BLaER1 treated with 17β-estradiol and CSF1 and Interleukin-3, amounts not matched to agents 10 nM and 100 nM (cell line): ENCODE results near the gene CDH15.
A peak's percentile ranks its signal among the peaks of the same experiment; 100 is the strongest.

Source experiments
- H3K27ac ChIP-seq, 11 experiments: shearing (Covaris generic); formaldehyde crosslinking; 2 replicates each; pipeline ENCODE4 v1.8.1; 2022
- H3K27me3 ChIP-seq, 11 experiments: shearing (Covaris generic); formaldehyde crosslinking; 2 replicates each; pipeline ENCODE4 v1.8.1; 2022
- H3K36me3 ChIP-seq, 11 experiments: shearing (Covaris generic); formaldehyde crosslinking; 2 replicates each; pipeline ENCODE4 v1.8.1; 2022
- H3K4me1 ChIP-seq, 10 experiments: shearing (Covaris generic); formaldehyde crosslinking; 2 replicates each; pipeline ENCODE4 v1.8.1; 2022
- H3K4me2 ChIP-seq, 11 experiments: shearing (Covaris generic); formaldehyde crosslinking; 2 replicates each; pipeline ENCODE4 v1.8.1; 2022
- H3K4me3 ChIP-seq, 10 experiments: shearing (Covaris generic); formaldehyde crosslinking; 2 replicates each; pipeline ENCODE4 v1.8.1; 2022
- H3K9ac ChIP-seq, 11 experiments: shearing (Covaris generic); formaldehyde crosslinking; 2 replicates each; pipeline ENCODE4 v1.8.1; 2022
- H3K9me3 ChIP-seq, 11 experiments: shearing (Covaris generic); formaldehyde crosslinking; replicated peaks in 1 of 11; 2 replicates each; pipeline ENCODE4 v1.8.1; 2022
- H4K20me1 ChIP-seq, 11 experiments: shearing (Covaris generic); formaldehyde crosslinking; 2 replicates each; pipeline ENCODE4 v1.8.1; 2022
- Cebpa-rat ChIP-seq, 11 experiments: shearing (Covaris generic); IDR thresholded peaks; 2 replicates each; pipeline ENCODE4 v1.8.1; 2022

The CDH15 gene

DNA sequence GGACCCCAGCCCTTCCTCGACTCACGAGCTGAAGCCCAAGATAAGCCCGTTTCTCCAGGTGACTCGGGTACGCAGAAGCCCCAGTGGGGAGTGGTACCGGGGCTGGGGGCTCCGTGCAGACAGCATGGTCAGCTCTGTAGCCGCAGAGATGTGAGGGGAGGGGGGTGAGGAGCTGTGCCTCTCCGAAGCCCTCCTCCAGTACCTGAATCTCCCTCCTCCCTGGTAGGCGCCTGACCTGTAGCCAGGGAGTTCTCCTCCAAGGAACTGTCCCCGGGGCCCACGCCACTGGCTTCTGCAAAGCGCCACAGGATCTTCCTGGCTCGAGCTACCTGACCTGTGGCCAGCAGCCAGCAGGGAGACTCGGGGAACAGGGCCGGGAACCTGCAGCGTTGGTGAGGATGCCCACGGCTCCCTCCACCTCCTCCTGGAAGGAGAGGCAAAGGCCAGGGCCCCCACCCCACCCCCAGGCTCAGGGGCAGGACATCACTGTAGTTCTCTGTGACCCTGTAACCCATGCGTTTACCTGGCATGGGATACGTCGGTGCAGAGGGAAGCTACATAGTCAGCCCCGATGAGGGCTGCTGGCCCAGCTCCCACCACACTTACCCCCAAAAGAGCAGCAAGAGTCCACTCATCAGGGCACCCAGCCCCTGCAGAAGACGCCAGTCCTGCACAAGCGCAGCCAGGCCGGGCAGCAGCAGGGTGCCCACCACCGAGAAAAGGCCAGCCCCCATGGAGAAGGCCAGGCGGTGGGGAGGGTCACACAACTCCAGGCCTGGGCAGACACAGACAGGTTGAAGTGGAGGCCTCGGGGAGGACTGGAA, 27.1 kb downstream of the CDH15 start:
- Histone ChIP-seq H3K4me3 (no peak overlapping the region), H3K9ac (no peak overlapping the region), H3K4me2 (no peak overlapping the region), H3K36me3 (no peaks in the 10 kb centered on the region), H4K20me1 (peaks cover 0 to 6% (median 0%) of the 10 kb centered on the region in 11 experiments; a peak in 2 of 22 replicates), H3K9me3 (peaks cover 7 to 16% (median 11%) of the 10 kb centered on the region in 11 experiments; a peak in 19 of 22 replicates), H3K27ac (no peak overlapping the region), H3K4me1 (peaks cover 0 to 29% (median 18%) of the 10 kb centered on the region in 10 experiments; a peak in 14 of 20 replicates), H3K27me3 (peaks cover 36 to 52% (median 46%) of the 10 kb centered on the region in 11 experiments)
- TF ChIP-seq Cebpa-rat (IDR thresholded peaks at IDR 0.05), result no peak

DNA sequence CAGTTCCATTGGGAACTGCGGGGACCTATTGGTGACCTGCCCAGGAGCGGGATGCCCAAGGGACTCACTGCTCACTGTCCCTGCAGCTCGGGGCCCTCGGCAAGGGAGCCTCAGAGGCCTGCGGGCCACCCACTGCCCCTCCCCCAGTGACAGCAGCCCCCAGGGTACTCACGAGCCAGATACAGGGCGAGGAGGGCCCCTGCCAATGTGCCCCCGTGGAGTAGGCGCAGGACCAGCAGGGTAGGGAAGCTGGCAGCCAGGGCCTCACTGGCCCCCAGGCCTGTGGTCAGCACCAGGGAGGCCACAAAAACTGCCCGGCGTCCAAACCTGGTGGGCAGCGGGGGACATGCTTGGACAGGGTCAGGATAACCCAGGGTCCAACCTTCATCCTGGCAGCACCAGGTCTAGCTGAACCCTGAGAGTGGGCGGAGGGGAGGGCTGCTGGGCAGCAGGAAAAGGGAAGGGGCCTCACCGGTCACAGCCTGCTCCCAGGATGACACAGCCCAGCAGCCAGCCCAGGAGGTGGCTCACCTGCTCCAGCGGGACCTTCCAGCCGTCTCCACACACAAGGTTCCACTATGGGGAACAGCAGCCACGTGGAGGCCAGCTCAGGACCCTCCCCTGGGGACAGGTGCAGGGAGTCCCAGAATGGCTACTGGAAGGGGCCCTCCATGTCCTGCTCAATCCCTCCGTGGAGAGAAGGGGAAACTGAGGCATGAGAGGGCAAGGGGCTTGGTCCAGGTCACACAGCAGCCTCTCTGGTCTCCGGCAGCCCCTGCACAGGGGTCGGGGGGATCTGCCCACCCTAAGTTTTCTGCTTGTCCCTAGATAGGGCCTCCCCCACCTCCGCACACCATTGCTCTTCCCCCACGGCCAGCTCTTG, 27.9 kb downstream of the CDH15 start:
- peak overlapping the region in 5 of 11 experiments; percentile 2 to 37 (median 25); a peak in 2 of 22 replicates for H3K4me2 ChIP-seq
- peaks cover 7 to 16% (median 11%) of the 10 kb centered on the region in 11 experiments; a peak in 19 of 22 replicates for H3K9me3 ChIP-seq
- no peak overlapping the region for H3K4me3 ChIP-seq
- no peak overlapping the region for H3K9ac ChIP-seq
- no peak for TF ChIP-seq Cebpa-rat (IDR thresholded peaks at IDR 0.05)
- H3K27me3 ChIP-seq, result peaks cover 36 to 53% (median 47%) of the 10 kb centered on the region in 11 experiments
- peaks cover 0 to 21% (median 11%) of the 10 kb centered on the region in 10 experiments; a peak in 14 of 20 replicates for H3K4me1 ChIP-seq
- no peaks in the 10 kb centered on the region for H3K36me3 ChIP-seq
- H3K27ac ChIP-seq, result no peak overlapping the region
- peaks cover 0 to 2% (median 0%) of the 10 kb centered on the region in 11 experiments; a peak in 1 of 22 replicates for H4K20me1 ChIP-seq

DNA sequence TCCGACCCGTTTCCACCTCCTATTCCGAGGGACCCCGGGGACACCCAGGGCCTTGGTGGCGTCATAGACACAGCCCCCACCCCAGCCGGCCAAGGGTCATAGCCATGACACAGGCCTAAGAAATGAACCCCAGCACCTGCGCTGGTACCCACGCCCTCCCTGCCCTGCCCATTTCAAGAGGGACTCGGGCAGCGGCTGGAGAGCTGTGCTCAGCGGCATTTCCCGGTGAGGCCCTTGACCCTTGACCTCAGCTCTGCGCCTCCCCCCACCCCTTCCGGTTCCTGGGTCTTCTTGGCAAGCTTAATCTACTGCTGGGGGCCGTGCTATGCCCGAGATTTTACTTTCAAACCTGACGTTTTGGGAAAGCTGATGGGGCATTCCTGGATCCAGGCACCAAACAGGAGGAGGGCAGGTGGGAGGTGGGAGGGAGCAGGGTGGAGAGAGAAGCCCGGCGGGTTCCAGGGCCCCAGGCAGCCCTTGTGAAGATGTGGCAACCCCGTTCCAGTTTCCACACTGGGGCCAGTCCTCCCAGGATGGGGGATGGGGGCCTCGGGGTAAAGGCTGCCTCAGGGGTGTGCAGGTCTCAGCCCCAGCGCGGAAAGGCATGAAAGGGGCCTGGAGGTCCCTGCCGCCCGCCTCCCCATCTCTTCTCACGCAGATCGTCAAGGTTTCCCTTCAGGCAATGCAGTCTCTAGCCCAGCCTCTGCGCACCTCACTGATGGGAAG, 28.7 kb downstream of the CDH15 start, which contains the start of gene SLC22A31:
SLC22A31 (minus strand) TSS at position 414 of the 726 bp plus-strand sequence; CDS start at position 378, 36 bp downstream.
- H3K27ac ChIP-seq, result no peak within 1 kb of the TSS
- H3K4me2 ChIP-seq, result peak within 1 kb of the TSS in 10 of 11 experiments; percentile 25 to 60 (median 51); a peak in 15 of 22 replicates
- H3K9ac ChIP-seq, result no peak within 1 kb of the TSS
- H3K4me1 ChIP-seq, result peaks cover 0 to 13% (median 5%) of the 10 kb centered on the region in 10 experiments; a peak in 7 of 20 replicates
- H3K27me3 ChIP-seq, result peaks cover 36 to 53% (median 47%) of the 10 kb centered on the region in 11 experiments
- H3K4me3 ChIP-seq, result peak within 1 kb of the TSS in 3 of 10 experiments; percentile 16 to 42 (median 24); a peak in 4 of 20 replicates
- no peak for TF ChIP-seq Cebpa-rat (IDR thresholded peaks at IDR 0.05)
- H3K36me3 ChIP-seq, result no peaks in the 10 kb centered on the region
- no peaks in the 10 kb centered on the region; a peak in 1 of 22 replicates for H4K20me1 ChIP-seq
- peaks cover 7 to 16% (median 11%) of the 10 kb centered on the region in 11 experiments; a peak in 19 of 22 replicates for H3K9me3 ChIP-seq

DNA sequence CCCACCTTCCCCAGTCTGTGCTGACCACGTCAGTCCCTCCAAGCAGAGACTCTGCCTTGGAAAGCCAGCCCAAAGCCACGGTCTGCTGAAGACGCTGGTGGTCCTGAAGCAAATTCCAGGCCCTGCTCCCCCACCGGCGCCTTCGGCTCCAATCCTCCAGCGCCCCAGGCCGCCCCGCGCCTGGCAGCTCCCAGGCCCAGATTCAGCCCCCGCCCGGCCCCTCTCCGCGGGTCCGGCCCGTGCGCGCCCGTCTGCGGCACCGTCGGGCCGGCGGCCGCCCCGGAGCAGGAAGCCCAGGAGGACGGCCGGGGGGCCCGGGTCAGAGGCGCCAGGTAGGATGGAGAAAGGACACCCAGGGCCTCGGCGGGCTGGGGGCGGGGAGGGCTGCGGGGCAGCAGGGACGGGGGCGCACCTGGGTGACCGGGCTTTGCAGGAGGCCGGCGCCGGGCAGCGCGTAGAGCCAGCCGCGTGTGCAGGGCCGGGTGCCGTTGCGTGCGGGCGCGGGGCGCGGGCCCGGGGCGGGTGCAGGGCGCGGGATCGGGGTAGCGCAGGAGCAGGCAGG, 29.4 kb downstream of the CDH15 start:
- TF ChIP-seq Cebpa-rat (IDR thresholded peaks at IDR 0.05), result no peak
- Histone ChIP-seq H3K27ac (no peak overlapping the region), H3K27me3 (peaks cover 36 to 53% (median 47%) of the 10 kb centered on the region in 11 experiments), H3K4me3 (peak overlapping the region in 3 of 10 experiments; percentile 16 to 42 (median 24); a peak in 4 of 20 replicates), H3K9me3 (peaks cover 7 to 16% (median 11%) of the 10 kb centered on the region in 11 experiments; a peak in 19 of 22 replicates), H3K9ac (no peak overlapping the region), H3K4me2 (peak overlapping the region in 10 of 11 experiments; percentile 25 to 60 (median 51); a peak in 15 of 22 replicates), H4K20me1 (no peaks in the 10 kb centered on the region; a peak in 1 of 22 replicates), H3K36me3 (no peaks in the 10 kb centered on the region), H3K4me1 (peaks cover 0 to 13% (median 5%) of the 10 kb centered on the region in 10 experiments; a peak in 6 of 20 replicates)

DNA sequence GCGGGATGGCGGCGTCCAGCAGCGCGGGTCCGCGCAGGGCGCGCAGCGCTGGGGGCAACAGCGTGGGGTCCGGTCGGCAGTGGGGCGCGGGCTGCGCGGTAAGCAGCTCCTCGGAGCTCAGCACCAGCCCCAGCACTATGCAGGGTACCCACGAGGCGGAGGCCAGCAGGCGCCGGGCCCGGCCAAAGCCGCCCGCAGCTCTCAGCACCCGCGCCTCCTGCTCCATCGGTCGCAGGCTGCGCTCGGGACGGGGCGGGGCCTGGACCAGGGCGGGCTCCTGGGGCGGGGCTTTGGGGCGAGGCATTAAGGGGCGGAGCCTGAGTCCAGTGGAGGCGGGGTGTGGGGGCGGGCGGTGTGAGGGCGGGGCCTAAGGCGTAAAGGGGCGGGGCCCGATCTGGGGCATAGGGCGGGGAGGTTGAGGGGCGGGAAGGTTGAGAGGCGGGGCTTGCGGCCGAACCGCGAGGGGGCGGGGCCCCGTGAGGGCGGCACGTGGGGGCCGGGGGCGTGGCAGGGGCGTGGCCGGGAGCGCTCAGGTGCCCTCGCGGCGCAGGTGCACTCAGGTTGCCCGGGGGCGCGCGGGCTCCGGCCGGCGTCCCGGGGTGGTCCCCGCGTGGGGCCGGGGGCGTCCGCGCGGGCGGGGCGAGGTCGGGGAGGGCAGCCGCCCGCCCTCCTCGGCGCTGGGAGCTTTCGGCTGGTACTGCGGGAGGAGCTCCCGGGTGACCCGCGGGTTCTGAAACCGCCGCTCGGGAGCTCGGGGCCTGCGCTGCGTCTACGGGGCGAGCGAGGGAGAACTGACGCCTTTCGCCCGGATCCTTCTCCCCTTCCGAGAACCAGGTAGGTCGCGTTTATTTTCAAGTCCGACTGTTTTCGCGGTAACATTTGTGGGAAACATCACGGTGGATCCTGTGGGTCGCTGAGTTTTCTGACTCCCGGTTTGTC, 30.2 kb downstream of the CDH15 start:
- no peak for TF ChIP-seq Cebpa-rat (IDR thresholded peaks at IDR 0.05)
- Histone ChIP-seq H3K4me2 (peak overlapping the region; percentile 29 to 60 (median 51); a peak in 18 of 22 replicates), H3K9ac (no peak overlapping the region), H3K9me3 (peaks cover 7 to 16% (median 11%) of the 10 kb centered on the region in 11 experiments; a peak in 19 of 22 replicates), H3K27me3 (peaks cover 36 to 53% (median 47%) of the 10 kb centered on the region in 11 experiments), H3K27ac (no peak overlapping the region), H3K36me3 (no peaks in the 10 kb centered on the region), H3K4me1 (peaks cover 0 to 13% (median 5%) of the 10 kb centered on the region in 10 experiments; a peak in 6 of 20 replicates), H3K4me3 (peak overlapping the region in 9 of 10 experiments; percentile 28 to 61 (median 47); a peak in 13 of 20 replicates), H4K20me1 (no peaks in the 10 kb centered on the region; a peak in 1 of 22 replicates)

DNA sequence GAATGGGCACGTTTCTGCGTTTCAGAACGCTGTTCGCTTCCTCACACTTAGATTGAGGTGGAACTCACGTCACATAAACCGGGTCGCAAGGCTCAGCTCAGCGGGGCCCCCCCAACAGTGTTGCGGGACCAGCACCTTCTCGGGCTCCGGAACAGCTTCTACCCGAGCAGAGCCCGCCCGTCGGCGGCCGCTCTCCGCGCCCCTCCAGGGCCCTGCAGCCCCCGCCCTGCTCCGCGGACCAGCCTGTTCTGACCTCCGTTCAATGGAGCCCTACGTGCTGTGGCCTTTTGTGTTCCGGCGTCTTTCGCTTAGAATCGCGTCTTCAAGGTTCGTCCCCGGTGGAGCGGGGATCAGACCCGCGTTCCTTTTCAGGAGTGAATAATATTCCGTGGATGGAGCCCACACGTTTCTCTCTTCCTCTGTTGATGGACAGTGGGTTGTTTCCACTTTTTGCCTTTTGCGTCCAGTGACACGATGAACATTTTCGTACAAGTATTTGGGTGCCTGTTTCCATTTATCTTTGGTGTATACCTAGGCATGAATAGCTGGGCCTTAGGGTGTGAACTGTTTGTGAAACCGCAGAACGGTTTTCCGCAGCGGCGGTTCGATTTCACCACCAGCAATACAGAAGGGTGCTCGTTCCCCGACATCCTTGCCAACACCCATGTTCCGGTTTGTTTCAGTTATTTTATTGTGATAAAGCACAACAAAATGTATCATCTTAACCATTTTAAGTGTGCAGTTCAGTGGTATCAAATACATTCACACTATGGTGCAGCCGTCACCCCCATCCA, 31.1 kb downstream of the CDH15 start:
- Histone ChIP-seq H3K9me3 (peaks cover 7 to 16% (median 11%) of the 10 kb centered on the region in 11 experiments; a peak in 19 of 22 replicates), H3K27ac (no peak overlapping the region), H4K20me1 (no peaks in the 10 kb centered on the region; a peak in 1 of 22 replicates), H3K27me3 (peaks cover 36 to 53% (median 47%) of the 10 kb centered on the region in 11 experiments), H3K4me3 (peak overlapping the region in 1 of 10 experiments; percentile 49; a peak in 1 of 20 replicates), H3K36me3 (no peaks in the 10 kb centered on the region), H3K4me1 (peaks cover 0 to 13% (median 5%) of the 10 kb centered on the region in 10 experiments; a peak in 6 of 20 replicates), H3K9ac (no peak overlapping the region), H3K4me2 (peak overlapping the region in 4 of 11 experiments; percentile 26 to 59 (median 51); a peak in 3 of 22 replicates)
- TF ChIP-seq Cebpa-rat (IDR thresholded peaks at IDR 0.05), result no peak
